HG02884 (cell line): ENCODE results near the gene PALLD.

ENCODE experiments used
- ATAC-seq: cut with Tn5 transposase; IDR thresholded peaks from one replicate; pipeline ENCODE4 v1.9.1; 2021; ENCODE audit warnings: mild to moderate bottlenecking, moderate library complexity; ENCODE audit not compliant: unreplicated experiment

Gene PALLD

GRCh38 chr4:168637872-168638756, 141.3 kb downstream of the PALLD start:
- no peak for ATAC-seq

- no peak for ATAC-seq
Observed at GRCh38 chr4:168639914-168640313, 143.1 kb downstream of the PALLD start.

GRCh38 chr4:168641811-168642140, 144.9 kb downstream of the PALLD start:
- ATAC-seq = no peak

DNA sequence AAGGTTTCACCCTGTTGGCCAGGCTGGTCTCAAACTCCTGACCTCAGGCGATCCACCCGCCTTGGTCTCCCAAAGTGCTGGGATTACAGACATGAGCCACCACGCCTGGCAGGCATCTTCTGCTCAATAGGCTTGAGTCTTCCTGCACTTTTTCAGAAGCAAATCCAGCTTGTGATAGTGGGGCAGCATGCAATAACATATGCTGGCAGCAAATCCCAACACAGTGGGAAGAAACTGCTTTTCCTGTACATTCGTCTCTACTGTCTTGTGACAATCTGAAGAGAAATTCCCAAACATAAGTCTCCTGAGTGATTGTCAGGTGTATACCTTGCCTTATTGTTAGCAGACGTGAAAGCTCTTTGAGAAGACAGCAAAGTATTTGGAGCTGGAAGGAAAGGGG, 145.7 kb downstream of the PALLD start:
- no peak for ATAC-seq

- ATAC-seq = no peak
Observed at GRCh38 chr4:168643111-168643795, 146.4 kb downstream of the PALLD start.

GRCh38 chr4:168643796-168644159, 146.9 kb downstream of the PALLD start:
- no peak for ATAC-seq

GRCh38 chr4:168646001-168646768, 149.3 kb downstream of the PALLD start:
- no peak for ATAC-seq

DNA sequence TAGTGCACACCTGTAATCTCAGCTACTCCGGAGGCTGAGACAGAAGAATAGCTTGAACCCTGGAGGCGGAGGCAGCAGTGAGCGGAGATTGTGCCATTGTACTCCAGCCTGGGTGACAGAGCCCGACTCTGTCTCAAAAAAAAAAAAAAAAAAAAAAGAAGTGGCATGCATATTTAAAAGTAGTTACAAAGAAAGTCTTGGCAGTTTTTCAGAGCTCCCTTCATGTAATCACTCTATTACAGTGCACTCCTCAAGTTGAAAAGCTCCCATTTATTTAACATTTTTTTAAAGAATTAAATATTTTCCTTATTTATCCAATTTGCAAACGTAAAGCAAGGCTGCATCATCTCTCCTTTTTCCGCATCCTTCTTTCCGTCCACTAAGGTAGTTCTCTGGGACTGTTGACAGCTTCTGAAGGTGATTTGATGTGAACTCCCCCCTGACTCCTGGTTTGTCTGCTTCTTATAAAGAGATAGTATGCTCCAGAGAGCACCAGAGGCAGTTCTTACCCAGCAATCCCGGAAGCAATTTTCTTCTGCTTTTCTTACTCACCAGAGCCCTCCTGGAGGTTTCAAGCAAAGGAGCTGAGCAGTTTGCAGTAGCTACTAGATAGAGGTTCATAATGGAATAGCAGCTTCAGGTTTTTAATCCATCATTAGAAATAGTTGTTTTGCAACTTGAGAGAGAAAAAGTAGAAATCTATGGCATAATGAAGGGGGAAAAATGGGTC, 151.0 kb downstream of the PALLD start:
- ATAC-seq = no peak

DNA sequence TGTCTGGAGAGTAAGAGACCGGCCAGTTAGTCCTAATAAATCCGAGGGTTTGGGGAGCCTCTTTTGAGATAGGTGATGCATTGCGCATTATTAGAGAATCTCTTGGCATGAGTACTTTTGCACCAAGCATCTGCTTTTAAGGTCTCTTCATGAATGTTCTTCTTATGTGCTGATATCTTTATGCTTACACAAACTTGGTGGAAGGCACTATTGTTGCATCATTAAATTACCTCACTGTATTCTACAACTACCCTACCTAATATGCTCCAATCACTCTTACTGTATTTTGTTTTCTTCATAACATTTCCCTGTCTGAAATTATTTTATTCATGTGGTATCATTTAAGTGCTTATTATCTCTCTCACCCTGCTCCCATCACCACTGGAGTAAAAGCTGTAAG, 151.6 kb downstream of the PALLD start:
- no peak for ATAC-seq

DNA sequence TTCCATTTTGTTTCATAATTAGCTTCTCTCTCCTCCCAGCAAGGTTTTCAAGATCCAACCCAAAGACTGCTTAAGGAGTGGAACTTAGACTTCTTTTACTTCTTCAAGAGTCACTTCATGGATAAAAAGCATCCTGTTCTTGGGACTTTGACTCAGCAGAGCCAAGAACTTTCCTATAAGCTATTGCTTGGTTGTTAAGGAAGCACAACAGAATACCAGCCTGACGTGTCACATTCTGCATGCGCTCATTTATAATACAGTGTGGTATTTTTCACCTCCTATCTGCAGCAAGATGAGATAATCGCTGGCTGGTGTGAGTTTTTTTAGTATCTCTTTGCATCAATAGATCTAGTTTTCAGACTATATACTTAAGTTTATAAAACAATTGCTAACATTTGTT, 152.1 kb downstream of the PALLD start:
- ATAC-seq = no peak

DNA sequence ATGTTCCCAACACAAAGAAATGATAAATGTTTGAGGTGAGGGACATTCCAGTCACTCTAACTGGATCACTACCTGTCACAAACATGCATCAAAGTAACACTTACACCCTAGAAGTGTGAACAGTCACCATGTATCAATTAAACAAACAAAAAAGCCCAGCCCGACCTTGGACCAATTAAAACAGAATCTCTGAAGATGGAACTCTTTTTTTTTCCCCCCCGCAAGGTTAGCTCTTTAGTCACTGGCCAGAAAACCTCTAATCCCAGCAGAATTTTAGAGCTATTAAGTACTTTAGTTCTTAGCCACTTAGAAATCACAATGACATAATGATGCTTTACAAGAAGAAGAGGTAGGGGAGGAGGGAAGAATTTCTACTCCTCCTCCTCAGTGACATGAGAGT, 154.5 kb downstream of the PALLD start:
- ATAC-seq = no peak

DNA sequence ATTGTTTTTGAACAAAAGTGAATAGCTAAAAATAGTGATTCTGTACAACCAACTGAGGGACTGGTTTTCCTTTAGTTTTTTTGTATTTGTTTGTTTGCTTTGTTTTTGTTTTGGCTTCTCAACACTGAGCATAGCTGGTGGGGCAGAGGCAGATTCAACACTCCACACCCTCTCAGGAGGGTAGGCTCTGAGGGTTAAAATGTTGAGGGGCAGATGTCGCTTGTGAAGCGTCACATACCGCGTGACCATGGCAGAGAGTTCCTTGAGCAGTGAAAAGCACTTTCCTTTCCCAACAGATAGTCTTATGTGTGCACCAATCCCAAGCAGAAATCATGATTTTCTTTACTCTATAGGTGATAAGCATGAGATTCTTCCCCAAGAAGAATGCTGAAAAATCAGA, 155.0 kb downstream of the PALLD start:
- no peak for ATAC-seq

DNA sequence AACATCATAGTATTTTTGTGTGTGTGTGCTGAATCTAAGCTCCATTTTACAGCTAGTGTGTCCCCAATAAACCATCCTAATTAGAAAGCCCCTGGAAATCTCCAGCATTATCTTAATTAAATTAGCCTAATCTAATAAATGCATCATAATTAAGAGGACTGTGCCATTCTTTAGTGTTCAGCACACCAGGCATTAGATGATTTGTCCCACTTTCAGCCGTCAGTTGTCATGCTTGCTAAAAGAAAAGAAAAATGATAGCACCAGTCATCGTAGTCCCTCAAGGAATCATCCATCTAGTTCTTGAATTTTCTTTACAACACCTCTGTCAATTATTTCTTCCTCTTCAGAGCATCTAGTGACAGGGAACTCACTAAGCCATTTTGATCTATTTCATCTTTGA, 155.9 kb downstream of the PALLD start:
- ATAC-seq = no peak

GRCh38 chr4:168654104-168654847, 157.4 kb downstream of the PALLD start:
- no peak for ATAC-seq

- ATAC-seq = no peak
Observed at GRCh38 chr4:168654848-168655174, 158.0 kb downstream of the PALLD start.

GRCh38 chr4:168655182-168655581, 158.3 kb downstream of the PALLD start:
- no peak for ATAC-seq

GRCh38 chr4:168656055-168656660, 159.3 kb downstream of the PALLD start:
- ATAC-seq = no peak

DNA sequence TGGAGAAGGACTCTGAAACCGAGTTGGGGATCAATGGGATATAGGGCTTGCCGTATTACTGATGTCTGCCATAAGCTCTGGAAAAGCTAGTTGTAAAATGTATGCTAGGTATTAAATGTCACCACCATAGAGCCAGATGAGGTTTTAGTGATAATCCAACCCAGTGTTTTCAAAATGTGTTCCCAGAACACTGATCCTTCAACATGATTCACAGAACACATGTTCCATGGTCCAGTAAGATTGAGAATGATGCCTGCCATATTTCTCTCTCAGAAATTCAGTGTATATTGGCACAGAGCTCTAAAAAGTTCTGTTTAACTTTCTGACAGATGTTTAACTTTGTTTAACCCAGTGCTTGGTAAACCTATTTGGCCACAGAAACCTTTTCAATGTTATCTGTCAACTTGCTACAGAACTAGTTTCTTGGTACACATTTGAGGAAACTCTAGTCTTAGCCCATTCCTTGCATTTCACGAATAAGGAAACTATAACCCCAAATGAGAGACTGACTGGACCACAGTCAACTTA, 160.2 kb downstream of the PALLD start:
- ATAC-seq = no peak

DNA sequence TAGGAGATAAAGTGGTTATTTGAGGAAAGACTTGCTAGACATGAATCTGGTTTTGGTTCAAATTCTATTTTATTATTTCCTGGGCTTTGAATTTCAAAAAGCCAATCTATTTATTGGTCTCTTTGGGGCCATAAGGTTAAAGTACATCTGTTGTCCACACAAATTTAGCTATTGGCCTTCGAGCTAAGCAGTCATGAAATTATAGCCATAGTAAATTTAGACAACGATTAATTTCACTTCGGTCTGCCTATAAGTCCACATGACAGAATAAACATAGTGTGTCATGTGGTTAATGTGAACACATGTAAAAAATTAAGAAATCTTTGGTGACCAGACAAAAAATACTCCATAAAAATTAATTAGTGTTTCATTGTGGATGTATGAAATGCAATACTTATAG, 161.9 kb downstream of the PALLD start:
- ATAC-seq = no peak
